Urothelium cell line (cell line): ENCODE results near the gene CELF2.
A peak's percentile ranks its signal among the peaks of the same experiment; 100 is the strongest.

ENCODE experiments used
- DNase-seq: peaks from one replicate; pipeline ENCODE4 v3.0.0; 2011; ENCODE audit warnings: low spot score, mixed read lengths
- FAIRE-seq: peaks from 2 replicates; lab custom pipeline; 2011; peaks lifted over from hg19 to GRCh38; lab: Jason Lieb, UNC

Gene CELF2

DNA sequence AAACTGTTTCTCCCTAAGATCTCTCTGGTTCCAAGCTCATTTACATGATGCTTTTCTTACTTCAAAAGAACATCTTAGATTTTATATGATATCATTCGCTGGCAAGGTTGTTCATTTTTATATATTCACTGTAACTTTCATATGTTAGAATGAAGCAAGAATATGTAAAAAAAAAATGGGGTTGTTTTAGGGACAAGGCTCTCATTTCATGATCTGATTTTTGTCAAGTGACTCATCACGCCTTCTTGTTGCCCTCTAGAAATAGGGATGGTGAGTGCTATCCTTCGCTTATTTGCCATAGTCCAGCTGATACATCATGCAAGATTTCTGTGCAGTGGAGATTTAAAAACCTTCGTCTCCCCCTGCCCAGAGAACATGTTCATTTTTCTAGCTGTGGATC lies 14.0 kb upstream of the CELF2 start:
- FAIRE-seq (no peak), DNase-seq (no peak)

DNA sequence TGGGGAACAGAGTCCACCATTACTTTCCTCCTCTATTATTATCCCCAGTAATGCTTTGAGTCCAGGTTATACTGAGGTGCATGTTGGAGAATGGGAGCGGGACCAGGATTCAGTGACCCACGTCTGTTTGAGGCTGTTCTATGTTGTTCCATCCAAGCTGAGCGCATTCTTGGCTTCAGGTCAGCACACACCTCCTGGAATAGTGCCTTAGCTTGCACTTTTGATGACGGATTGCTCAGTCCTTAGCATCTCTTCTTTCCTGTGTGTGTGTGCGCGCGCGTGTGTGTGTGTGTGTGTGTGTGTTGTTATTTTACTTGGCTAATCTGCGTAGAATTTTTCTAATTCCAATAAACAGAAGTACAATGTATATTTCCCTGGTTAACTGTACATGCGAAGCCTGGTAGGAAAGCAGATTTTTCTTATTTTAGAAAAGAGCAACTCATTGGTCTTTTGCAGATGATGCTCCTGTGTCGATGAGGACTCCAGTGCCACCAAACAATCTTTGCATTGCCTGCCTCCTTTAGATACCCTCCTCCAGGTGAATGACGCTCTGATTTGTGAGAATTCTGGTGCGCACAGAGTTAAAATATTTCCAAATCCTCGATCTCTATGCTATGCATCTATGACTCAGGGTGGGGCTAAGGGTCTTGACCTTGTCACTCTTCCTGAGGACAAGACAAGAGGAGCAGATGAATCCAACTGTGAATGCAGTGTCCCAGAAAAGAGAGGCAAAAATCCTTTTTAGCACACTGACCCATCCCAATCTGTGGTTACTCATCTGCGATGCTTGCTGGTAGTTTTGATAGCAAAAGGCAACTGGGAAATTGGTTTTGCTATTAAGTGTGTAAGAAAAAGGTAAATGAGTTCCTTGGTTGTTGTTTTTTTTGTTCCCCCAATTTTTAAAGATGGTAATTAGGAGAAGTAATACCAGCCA lies 13.3 kb upstream of the CELF2 start:
- DNase-seq, result no peak
- no peak for FAIRE-seq

DNA sequence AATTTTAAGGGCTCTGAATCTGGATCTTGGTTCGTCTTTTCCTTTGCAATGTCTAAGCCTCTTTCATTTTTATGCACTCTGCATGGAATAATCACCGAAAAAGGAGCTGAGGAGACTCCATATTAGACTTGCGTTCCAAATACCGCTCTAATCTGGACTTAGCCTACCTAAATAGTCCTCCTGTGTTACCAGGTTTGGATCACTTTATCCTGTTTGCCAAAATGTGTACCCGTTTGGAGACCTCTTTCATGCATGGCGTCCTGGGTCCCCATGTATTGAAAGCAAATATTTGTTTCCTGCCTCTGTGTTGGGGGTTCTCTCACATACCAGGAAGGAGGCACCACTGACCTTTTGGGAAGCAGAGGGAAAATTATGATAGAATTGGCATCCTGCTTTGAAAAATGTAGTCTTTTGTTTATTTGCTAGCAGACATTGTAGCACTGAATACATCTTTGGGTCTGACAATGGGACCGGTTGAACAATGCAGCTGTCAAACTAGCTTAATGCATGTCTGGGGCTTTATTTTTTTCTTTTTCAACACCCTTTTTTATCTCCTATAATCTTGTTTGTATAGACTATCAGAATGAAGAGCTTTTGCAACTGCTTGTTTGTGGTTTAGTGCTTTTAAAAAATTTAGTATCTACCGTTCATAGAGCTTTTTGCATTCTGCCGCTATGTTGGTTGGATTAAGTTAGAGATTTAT lies 11.8 kb upstream of the CELF2 start:
- DNase-seq (no peak), FAIRE-seq (no peak)

DNA sequence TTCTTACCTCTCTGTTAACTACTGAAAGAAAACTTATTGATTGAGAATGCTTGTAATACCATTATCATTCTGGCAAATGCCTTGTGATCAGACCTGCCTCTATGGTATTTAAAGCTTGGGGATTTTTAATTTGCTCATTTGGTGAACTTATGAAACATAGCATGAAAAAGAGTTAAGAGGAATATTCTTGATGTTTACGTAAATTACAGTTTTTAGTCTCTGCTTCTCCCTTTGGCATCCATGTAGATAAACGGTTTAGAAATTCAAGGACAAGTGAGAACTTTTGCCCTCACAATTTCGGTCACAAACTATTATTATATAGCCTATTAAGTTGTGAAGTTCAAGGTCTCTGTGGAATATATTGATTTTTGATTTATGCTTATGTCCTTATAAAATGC lies 11.2 kb upstream of the CELF2 start:
- FAIRE-seq (no peak), DNase-seq (no peak)

DNA sequence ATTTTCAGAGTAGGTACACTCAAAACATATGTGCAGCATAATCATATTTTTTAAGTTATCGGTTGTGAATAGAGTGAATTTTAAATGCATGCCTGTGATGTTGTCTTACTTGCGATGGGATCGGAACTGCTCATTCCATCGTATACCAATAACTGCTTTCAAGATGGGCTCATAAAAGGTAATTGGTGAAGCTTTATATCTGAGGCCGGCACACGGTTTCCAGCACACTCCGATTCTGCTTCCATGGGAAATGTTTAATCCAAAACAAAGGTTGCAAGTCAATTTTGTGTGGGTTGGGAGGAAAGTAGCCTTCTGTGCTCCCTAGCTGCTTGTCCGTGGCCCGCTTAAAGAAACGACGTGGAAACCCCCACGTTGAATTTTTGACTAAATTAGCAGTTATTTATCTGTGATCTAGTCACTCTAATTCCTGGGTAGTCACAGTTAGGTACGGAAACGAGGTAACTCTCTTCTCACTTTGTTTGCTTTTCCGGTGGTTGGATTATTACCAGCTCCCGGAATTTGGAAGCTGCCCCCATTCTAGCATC lies 10.1 kb upstream of the CELF2 start:
- FAIRE-seq (no peak), DNase-seq (no peak)

DNA sequence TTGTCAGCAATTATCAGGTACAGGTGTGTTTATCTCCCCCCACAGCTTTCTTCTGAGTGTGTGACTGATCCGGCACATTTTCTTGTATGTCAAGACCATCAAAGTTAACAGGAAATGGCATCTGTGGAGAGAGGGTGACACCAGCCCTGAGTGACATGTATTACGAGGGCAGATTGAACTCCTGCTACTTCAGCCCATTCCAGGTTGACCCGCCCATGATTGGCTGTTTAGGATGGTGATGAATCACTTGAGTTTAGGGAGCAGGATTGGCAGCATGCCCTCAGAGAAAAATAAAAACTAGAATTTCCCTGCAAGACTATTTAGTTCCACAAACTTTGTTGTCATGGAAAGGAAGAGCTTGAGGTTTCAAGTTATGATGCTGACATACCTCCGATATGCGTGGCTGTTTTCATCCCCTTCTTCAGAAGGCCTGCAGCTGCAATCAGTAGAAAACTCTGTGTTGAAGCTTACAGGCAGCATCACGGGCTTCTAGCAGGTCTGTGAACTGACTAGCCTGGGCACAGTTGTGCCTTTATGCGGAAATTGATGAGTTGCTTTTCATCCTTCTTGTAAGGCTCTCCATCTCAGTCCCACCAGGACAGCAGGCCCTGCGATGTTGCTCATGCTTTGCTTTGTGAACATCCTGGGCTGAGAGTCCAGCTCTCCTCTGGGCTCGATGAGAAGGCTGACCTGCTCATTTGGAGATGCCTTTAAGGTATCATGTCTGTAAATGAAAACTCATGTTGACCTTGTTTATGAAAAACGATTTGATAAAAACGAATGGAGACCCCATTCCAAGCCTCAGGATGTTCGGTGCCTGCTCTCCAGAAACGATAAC lies 8.0 kb upstream of the CELF2 start:
- FAIRE-seq (no peak), DNase-seq (peak; percentile 18)

DNA sequence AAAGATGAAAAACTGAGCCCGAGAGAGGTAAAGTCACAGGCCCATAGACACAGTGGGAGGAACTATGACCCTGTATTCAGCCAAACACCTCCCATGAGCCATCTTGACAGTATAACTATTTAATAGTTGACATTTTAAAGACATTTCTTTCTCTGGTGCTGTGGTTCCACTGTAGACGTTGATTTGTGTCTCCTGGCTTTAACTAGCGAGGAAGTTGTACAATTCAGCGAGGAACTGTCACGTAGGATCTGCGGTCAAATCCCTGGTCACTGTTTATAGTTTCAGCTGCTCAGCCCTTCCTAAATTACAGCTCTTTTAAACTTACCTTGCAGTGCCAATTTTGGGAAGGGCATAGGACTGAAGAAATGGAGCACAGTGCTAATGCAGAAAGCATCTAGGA lies 7.1 kb upstream of the CELF2 start:
- FAIRE-seq (no peak), DNase-seq (no peak)

DNA sequence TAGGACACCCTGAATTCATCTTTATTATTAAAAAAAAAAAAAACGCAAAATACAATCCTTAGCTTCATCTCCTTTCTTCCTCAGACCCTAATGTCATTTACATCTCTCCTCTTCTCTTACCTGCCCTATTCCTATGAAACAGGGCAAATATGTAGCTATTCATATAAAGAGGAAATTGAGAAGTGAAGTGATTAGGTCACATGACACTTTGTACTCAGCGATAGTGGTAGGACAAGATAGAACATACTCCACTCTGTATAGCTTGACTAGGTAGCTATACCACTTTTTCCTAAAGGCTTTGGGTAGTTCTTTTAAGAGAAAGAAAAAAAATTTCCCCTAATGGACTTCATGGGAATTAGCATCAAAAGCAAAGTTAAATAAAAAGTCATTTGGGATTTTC lies 6.2 kb upstream of the CELF2 start:
- DNase-seq (no peak), FAIRE-seq (no peak)

DNA sequence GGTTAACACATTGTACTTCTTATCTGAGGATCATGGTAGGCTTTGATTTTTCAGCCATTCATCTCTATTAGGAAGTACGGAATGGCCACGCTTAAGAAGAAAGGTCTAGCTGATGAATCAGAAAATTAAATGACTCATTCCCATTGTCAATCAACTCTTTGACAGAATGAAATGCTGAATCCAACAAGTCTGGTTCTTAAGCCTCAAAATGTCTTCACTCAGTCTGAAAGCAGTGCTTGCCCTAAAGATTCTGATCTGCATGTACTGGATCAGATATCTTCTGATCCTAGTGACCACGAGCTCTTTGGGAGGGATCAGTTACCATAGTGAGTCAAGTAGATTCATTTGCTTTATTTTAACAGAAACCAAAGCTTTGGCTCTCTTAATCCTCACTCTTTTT lies 5.7 kb upstream of the CELF2 start:
- FAIRE-seq (no peak), DNase-seq (no peak)

DNA sequence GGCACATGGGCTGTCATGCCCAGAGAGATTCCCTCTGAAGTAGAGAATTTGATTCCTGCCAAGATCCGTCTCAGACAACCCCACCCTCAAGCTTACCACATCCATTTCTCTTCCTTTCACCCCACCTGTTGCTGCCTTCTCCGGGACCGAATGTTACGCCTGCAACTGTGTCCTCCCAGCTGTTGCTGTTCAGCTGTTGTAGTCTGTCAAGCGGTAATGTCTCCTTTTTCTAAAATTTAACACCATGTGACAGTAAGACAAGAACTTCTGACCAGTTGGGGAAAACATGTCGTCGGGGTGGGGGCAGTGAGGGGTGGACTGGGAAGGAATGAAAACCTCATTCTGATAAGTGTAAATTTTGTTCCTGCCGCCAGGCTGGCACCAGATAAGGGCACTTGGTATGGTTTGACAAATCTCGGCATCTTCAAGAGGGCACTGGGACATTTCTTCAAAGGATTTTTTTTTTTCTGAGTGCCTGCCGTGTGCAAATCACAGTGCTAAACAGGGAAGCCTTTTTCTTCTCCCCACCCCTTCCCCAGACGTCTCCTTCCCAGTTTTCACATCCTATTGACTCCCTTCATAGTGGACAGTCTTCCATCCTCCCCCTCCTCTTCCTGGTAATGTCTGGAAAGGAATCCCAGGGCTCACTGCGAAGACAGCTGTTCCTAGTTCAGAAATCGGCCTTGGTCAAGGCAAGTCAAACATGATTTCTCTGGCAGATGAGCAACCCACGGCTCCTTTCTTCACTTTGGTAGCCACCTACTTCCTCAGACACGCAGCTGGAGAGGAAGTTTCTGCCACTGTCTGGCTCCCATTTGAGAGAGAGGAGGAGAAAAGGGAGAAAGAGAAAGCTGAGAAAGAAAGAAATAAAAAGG lies 5.0 kb upstream of the CELF2 start:
- DNase-seq (no peak), FAIRE-seq (no peak)

DNA sequence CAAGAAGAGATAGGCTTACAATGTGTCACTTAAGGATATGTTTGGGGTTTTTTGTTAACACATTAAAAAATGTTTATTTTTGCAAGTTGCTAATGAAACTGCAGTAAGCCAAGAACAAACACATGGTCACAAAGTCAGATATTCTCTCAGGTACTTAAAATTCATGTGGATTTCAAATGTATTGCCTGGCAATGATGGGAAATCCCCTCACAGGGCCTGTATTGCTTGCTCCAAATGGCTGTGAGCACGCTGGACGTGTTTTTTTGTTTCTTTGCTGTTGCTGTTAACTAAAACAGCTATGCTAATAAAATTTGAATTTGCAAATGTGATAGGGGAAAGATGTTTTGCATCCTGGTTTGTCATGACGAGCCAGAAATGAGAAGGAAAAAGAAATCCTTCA lies 3.8 kb upstream of the CELF2 start:
- DNase-seq (no peak), FAIRE-seq (no peak)

DNA sequence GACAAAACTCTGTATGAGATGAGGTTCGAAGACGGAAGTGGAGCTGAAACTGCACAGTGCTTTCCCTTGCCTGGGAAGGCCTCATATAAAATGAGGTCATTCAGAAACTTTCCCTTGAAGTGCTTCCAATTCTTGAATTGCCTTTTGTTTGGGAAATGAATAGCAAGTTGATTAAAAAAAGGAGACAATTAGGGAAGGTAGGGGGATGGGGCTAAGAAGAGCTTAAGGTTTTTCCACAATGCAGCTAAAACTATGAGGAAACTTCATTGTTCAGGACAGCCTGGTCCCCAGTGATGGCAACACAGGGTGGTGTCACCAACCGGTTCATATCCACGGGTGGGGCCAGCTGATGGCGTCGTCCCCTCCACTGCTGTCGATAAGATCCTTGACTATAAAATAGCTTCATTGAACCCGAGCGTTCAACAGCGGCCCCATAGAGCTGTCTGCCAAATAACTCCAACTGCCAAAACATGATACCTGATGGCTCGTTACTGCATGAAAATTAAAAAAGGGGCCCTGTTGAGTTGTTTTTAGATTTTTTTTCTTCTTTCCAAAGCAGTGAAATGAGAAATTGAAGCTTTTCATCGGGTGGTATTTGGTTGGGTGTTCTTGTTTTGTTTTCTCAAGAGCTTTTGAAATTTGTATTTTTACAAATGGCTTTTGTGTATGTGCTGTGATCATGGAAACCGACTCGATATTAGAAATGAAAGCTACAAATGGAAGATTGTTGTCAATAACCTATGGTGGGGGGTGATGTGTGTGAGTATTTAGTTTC lies 2.8 kb upstream of the CELF2 start:
- DNase-seq, result no peak
- FAIRE-seq, result no peak

DNA sequence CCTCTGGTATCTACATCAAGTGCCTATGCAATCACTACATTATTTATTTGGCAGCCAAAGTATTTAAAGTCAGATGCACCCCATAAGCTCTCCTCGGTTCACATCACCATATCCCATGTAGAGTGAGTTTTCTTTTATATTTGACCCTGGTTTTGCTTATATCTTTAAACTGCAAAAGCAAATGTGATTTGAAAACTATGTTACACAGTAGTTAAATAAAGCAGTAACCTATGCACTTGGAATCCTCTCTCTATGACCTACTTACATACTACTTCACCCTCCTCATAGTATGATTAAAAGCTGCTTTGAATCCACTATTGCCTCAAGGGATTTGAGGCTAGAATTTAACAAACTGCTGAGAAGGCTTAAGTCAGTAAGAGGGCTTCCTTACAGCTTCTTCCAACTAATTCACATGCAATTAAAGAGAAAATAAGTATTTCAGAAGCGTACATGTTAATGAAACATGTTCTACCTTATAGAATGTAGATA lies 2.2 kb upstream of the CELF2 start:
- no peak for FAIRE-seq

DNA sequence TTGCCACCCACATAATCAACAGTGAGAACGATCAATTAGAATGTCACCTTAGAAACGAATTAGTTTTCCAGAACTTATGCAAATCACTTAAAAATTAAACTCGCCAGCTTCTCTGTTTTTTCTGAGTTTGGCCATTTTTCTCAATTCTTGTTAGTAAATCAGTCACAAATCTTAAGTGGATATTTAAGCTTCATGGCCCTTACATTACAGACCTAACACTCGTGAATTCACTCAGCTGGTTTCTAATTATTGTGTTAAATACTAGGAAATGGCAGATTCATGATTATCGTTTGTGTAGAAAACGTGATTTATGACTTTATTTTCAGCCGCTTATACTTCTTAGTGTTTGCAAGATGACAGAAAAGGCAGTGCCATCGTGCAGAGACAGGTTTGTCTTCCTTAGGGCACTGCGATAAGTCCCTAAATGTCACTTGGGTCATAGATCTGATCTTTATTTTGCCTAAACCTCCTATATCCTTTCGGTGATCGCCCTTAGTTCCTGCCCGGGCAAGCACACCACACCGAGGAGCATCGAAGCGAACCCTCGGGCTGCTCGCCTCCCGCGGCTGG lies 587 bp upstream of the CELF2 start:
- no peak for FAIRE-seq

More for the DNA sequence above, 2.2 kb upstream of the CELF2 start:
- no peak for DNase-seq

DNA sequence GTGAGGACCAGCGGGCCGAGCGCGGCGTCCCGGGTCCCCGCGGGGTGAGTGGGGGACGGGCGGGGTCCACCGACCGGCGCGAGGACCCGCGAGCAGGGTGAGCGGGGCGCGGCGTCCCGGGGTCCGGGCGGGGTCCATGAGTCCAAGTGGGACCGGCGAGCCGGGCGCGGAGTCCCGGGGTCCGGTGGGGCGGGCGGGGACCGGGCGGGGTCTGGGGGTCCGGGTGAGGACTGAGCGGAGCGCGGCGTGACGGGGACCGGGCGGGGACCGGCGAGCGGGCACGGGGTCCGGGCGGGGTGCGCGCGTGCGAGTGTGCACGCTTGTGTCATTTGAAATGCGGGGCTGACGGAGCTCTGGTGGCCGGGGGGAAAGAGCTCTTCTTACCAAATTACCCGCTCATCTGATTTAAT lies 765 bp downstream of the CELF2 start:
- no peak for FAIRE-seq
- DNase-seq, result no peak

More for the DNA sequence above, 587 bp upstream of the CELF2 start:
- DNase-seq, result no peak

DNA sequence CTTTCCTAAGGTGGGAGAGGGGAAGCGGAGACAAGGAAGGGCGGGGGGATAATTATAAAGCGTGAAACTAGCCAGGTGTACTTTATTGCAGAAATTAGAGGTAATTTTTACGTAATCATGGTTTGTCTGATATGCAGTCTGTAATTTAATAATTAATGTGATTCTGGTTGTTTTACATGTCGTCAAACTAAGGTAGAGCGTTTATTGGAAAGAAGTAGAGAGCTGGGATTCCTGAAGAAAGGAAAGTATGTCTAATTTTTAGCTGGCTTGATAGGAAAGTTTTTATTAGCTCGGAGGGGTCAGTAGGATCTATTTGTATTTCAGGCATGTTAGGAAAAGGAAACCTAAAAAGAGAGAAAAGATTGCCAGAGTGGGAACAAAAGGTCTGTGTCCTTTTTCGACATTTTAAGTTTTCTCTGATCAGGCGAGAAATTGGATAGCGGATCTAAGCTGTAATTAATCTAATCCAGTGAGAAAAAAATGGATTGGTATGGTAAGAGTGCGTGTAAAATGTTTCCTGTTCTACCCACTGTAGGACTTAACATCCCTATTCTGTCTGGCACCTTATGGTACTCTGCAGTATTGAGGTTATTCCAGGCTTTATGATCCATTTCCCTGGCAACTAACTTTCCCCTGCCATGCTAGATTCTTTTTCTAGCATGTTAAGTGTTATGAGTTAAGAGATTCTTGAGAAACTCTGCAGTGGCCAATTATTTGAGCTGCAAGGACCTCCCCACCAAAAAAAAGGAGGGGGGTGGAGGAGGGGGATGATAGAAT lies 1.4 kb downstream of the CELF2 start:
- FAIRE-seq, result no peak
- DNase-seq, result no peak

DNA sequence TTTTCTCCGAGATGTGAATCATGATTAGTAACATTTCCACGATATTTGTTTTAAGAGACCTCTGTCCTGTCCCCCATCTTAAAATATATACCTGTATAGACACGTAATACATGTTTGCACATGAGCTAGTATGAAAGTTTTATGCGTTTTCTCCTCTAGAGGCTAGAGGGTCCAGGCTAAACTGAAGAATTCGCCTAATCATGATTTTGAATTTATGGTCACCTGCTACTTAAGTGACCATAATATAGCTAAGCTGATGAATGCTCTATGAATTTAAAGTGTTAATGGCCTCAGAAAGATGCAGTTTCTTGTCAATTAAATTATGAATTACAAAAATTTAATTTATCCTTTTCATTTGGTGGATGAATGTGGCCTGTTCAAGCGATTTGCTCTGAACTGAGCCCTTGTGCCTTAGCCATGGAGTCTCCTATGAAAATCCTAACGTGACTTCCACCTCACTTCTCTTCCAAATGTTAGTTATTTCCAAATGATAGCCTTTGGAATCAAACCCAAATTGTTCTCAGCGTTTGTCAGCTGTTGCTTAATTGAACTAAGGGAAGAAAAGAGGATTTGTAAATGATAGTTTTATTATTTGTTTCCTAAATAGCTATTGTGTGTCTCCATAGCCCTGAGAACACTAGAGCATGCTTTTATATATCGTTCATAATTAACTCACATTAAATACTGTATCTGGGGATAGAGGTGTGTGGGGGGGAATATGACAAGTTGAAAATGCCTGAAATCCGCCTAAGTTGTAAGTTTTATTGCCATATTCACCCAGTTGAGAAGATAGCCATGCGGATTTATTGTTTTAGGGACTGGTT lies 2.3 kb downstream of the CELF2 start:
- FAIRE-seq (no peak), DNase-seq (no peak)
